ENCODE measurements around the gene GBX1.

GBX1 gene

DNA sequence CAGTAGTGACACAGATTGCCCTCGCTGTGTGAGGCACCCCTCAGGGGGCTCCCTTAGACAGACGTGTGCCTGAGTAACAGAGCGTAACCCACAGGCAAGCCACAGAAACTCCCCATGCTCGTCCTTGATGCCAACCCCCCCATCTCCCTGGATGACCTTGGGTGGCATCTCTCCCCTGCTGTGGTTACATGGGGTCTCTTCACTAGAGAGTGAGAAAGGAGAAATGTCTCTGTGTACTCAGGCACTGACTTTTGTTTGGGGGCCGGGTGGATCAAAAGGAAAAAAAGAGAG is 20.7 kb upstream of the GBX1 start:
- ATAC-seq (replicated peaks) (no peak), DNase-seq (no peak)
- peaks cover 0 to 11% of the 10 kb centered on the region in 2 donors for H3K27me3 Mint-ChIP-seq
- peaks cover 3% of the 10 kb centered on the region for H3K36me3 Mint-ChIP-seq (ENCODE audit: insufficient read depth)
- no peak overlapping the region for H3K27ac Mint-ChIP-seq
- H3K4me3 Mint-ChIP-seq, result no peak overlapping the region
- H3K9me3 Mint-ChIP-seq, result no peaks in the 10 kb centered on the region
- H3K4me1 Mint-ChIP-seq (ENCODE audit: low read depth in 2 of 2), result peaks cover 0 to 3% of the 10 kb centered on the region in 2 donors

DNA sequence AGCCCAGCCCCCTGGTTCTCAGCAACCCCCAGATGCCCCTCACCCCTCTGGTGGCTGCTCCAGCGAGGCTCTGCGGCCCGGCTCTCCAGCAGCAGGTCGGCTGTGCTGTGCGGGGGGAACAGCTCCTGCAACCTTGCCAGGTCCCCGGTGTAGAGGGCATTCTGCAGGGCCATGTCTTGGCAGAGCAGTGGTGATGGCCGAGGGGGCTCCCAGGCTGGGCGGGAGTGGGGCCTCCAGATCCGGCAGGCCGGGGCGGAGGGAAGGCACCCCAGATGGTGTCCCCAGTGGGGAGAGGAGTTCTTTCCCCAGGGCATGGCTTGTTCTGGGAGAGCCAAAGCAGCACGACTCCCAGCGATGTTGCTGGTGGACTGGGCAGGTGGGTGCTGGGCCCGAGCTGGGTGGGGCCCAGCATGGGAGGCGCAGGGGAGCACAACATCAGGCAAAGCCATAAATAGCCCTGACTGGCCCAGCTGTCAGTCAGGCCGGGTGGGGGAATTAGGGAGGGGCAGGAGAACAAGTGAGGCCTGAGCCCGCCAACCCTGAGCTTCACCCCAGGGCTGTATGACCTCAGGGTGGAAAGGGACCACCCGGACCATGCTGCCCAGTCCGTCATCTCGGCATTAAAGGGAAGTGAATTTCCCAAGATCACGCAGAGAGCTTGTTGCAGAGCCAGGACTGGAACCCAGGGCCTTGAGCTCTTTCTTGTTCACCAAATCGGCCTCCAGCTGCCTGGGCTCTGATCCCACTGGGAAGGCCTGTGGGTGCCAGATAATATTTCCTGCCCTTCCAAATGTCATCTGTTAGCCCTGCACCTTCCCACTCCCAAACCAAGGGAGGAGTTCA is 20.1 kb upstream of the GBX1 start:
- ATAC-seq (replicated peaks) (no peak), DNase-seq (no peak)
- Mint-ChIP-seq H3K27ac (no peak overlapping the region), H3K4me3 (no peak overlapping the region), H3K9me3 (no peaks in the 10 kb centered on the region), H3K4me1 (ENCODE audit: low read depth in 2 of 2) (peaks cover 0 to 3% of the 10 kb centered on the region in 2 donors), H3K36me3 (ENCODE audit: insufficient read depth) (peaks cover 6% of the 10 kb centered on the region), H3K27me3 (peaks cover 0 to 11% of the 10 kb centered on the region in 2 donors)

DNA sequence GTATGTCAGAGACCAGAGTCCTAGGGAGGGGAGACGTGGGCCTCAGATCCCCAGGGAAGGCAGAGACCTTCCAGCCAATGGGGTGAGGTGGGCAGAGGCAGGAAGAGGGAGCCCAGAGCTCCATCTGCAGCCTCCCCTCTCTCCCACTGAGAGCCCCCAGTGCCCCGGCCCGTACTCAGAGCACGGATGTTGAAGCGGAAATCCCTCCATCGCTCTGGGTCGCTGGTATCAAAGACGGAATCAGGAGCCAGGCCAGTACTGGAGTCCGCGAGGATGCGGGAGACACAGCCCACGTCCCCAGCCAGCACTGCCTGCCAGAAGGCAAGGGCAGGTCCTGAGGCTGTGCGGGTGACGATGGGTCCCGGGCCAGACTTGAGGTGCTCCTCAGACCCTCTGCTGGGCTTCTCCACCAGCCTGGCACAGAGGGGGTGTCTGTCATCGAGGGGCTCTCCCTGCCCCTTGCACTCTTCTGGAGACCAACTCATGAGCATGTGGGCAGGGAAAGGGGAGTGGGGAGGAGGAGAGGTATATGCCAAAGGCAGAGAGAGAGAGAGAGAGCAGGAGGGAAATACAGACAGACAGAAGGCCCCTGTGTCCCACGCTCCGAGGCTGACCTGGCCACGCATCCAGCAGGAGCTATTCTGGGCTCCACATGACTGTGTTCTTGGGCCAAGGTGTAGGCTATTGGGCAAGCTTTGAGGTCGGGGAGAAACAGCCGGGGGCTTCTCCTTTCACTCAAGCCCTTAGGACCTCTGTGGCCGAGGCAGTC is 19.3 kb upstream of the GBX1 start, which contains the start of gene ASB10:
ASB10 (minus strand) TSS at position 611 of the 769 bp plus-strand sequence; CDS start at position 491, 120 bp downstream.
- no peak for ATAC-seq (replicated peaks)
- H3K4me1 Mint-ChIP-seq (ENCODE audit: low read depth in 2 of 2), result peaks cover 0 to 3% of the 10 kb centered on the region in 2 donors
- no peaks in the 10 kb centered on the region for H3K9me3 Mint-ChIP-seq
- H3K27me3 Mint-ChIP-seq, result peaks cover 0 to 11% of the 10 kb centered on the region in 2 donors
- H3K36me3 Mint-ChIP-seq (ENCODE audit: insufficient read depth), result peaks cover 7% of the 10 kb centered on the region
- H3K27ac Mint-ChIP-seq, result peak within 1 kb of the TSS in 1 of 2 donors; percentile 54
- no peak for DNase-seq
- no peak within 1 kb of the TSS for H3K4me3 Mint-ChIP-seq

- H3K27me3 Mint-ChIP-seq, result peaks cover 0 to 11% of the 10 kb centered on the region in 2 donors
- H3K4me1 Mint-ChIP-seq (ENCODE audit: low read depth in 2 of 2), result peaks cover 0 to 3% of the 10 kb centered on the region in 2 donors
- H3K36me3 Mint-ChIP-seq (ENCODE audit: insufficient read depth), result peaks cover 7% of the 10 kb centered on the region
- no peak overlapping the region for H3K27ac Mint-ChIP-seq
- H3K9me3 Mint-ChIP-seq, result no peaks in the 10 kb centered on the region
- DNase-seq, result no peak
- no peak for ATAC-seq (replicated peaks)
- no peak overlapping the region for H3K4me3 Mint-ChIP-seq
Measured at GRCh38 chr7:151185762-151186639, 18.5 kb upstream of the GBX1 start.

GRCh38 chr7:151181011-151181431 is 13.5 kb upstream of the GBX1 start:
- ATAC-seq (replicated peaks) (no peak), DNase-seq (no peak)
- Mint-ChIP-seq H3K27ac (no peak overlapping the region), H3K4me1 (ENCODE audit: low read depth in 2 of 2) (peaks cover 0 to 2% of the 10 kb centered on the region in 2 donors), H3K9me3 (no peaks in the 10 kb centered on the region), H3K36me3 (ENCODE audit: insufficient read depth) (peaks cover 7% of the 10 kb centered on the region), H3K27me3 (peaks cover 16 to 36% of the 10 kb centered on the region in 2 donors), H3K4me3 (no peak overlapping the region)

- peaks cover 7% of the 10 kb centered on the region for H3K36me3 Mint-ChIP-seq (ENCODE audit: insufficient read depth)
- DNase-seq (no peak), ATAC-seq (replicated peaks) (no peak)
- peaks cover 24 to 47% of the 10 kb centered on the region in 2 donors for H3K27me3 Mint-ChIP-seq
- peaks cover 0 to 2% of the 10 kb centered on the region in 2 donors for H3K4me1 Mint-ChIP-seq (ENCODE audit: low read depth in 2 of 2)
- H3K9me3 Mint-ChIP-seq, result no peaks in the 10 kb centered on the region
- no peak overlapping the region for H3K27ac Mint-ChIP-seq
- H3K4me3 Mint-ChIP-seq, result no peak overlapping the region
Measured at GRCh38 chr7:151179946-151180345, 12.5 kb upstream of the GBX1 start.

- ATAC-seq (replicated peaks), result no peak
- no peak overlapping the region for H3K27ac Mint-ChIP-seq
- DNase-seq, result no peak
- H3K36me3 Mint-ChIP-seq (ENCODE audit: insufficient read depth), result peaks cover 7% of the 10 kb centered on the region
- no peaks in the 10 kb centered on the region for H3K9me3 Mint-ChIP-seq
- H3K4me1 Mint-ChIP-seq (ENCODE audit: low read depth in 2 of 2), result peaks cover 0 to 4% of the 10 kb centered on the region in 2 donors
- H3K4me3 Mint-ChIP-seq, result no peak overlapping the region
- peaks cover 24 to 49% of the 10 kb centered on the region in 2 donors for H3K27me3 Mint-ChIP-seq
Measured at GRCh38 chr7:151179287-151179860, 11.9 kb upstream of the GBX1 start.

DNA sequence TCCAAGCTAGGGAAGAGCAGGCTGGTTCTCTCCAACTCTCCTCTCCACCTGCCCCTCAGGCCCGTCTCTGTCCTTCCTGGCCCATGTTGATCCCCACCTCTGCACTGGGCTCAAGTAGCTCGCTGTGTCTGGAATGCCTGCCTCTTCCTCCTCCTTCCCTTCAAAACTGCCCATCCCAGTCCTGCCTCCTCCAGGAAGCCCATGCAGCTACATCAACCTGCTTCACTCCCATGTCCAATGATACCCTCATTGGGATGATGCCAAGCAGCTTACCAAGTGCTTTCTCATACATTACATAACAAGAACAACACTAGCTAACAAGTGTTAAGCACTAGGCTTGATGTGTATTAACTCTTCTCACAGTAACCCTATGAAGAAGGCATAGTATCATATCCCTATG is 11.3 kb upstream of the GBX1 start:
- Mint-ChIP-seq H3K4me1 (ENCODE audit: low read depth in 2 of 2) (peaks cover 0 to 4% of the 10 kb centered on the region in 2 donors), H3K36me3 (ENCODE audit: insufficient read depth) (peaks cover 4% of the 10 kb centered on the region), H3K9me3 (no peaks in the 10 kb centered on the region), H3K27me3 (peaks cover 24 to 52% of the 10 kb centered on the region in 2 donors), H3K27ac (no peak overlapping the region), H3K4me3 (no peak overlapping the region)
- DNase-seq (no peak), ATAC-seq (replicated peaks) (no peak)

DNA sequence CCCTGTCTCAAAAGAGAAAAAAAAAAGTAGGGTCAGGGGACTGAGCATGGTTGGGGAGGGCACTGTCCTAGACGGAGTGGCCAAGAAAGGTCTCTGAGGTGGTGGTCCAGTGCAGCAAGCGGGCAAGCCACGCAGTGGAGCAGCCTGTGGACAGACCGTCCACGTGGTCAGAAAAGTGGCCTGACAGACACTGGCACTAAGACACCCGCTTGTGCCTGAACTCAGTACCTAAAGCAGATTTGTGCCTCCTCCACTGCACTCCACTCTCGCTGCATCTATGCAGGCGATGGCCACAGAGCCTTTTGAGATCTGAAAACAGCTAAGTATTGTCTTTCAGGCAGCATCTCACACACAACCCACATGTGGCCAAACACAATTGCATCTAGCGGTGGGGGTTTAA is 10.7 kb upstream of the GBX1 start:
- no peak overlapping the region for H3K27ac Mint-ChIP-seq
- peaks cover 4% of the 10 kb centered on the region for H3K36me3 Mint-ChIP-seq (ENCODE audit: insufficient read depth)
- H3K9me3 Mint-ChIP-seq, result no peaks in the 10 kb centered on the region
- DNase-seq (no peak), ATAC-seq (replicated peaks) (no peak)
- peaks cover 2 to 6% of the 10 kb centered on the region in 2 donors for H3K4me1 Mint-ChIP-seq (ENCODE audit: low read depth in 2 of 2)
- no peak overlapping the region for H3K4me3 Mint-ChIP-seq
- H3K27me3 Mint-ChIP-seq, result peaks cover 24 to 58% of the 10 kb centered on the region in 2 donors

- ATAC-seq (replicated peaks) (no peak), DNase-seq (no peak)
- H3K4me3 Mint-ChIP-seq, result no peak overlapping the region
- no peak overlapping the region for H3K27ac Mint-ChIP-seq
- H3K27me3 Mint-ChIP-seq, result peaks cover 30 to 67% of the 10 kb centered on the region in 2 donors
- no peaks in the 10 kb centered on the region for H3K9me3 Mint-ChIP-seq
- no peaks in the 10 kb centered on the region for H3K36me3 Mint-ChIP-seq (ENCODE audit: insufficient read depth)
- peaks cover 4 to 13% of the 10 kb centered on the region in 2 donors for H3K4me1 Mint-ChIP-seq (ENCODE audit: low read depth in 2 of 2)
Measured at GRCh38 chr7:151177310-151177709, 9.8 kb upstream of the GBX1 start.

DNA sequence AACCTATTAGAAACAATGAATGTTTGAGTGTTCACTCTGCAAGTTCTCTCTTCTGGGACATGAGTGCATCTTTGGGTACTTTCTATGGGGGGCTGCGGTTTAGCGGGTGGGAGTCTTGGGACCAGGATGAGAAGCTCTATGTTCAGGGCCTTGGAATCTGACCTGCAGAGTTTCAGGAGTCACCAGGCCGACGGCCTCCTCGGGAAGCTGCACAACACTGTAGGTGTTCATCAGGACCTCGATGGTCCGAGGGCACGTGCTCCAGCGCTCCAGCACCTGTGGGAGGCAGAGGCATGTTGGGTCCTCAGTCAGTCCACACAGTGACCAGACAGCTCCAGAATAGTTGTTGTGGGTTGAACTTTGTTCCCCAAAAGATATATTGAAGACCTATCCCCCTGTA is 8.9 kb upstream of the GBX1 start:
- peaks cover 4 to 13% of the 10 kb centered on the region in 2 donors for H3K4me1 Mint-ChIP-seq (ENCODE audit: low read depth in 2 of 2)
- H3K27me3 Mint-ChIP-seq, result peaks cover 33 to 73% of the 10 kb centered on the region in 2 donors
- ATAC-seq (replicated peaks), result no peak
- DNase-seq, result no peak
- H3K9me3 Mint-ChIP-seq, result no peaks in the 10 kb centered on the region
- H3K27ac Mint-ChIP-seq, result no peak overlapping the region
- H3K36me3 Mint-ChIP-seq (ENCODE audit: insufficient read depth), result no peaks in the 10 kb centered on the region
- H3K4me3 Mint-ChIP-seq, result no peak overlapping the region

- no peaks in the 10 kb centered on the region for H3K36me3 Mint-ChIP-seq (ENCODE audit: insufficient read depth)
- H3K27ac Mint-ChIP-seq, result no peak overlapping the region
- no peak for DNase-seq
- peaks cover 4 to 13% of the 10 kb centered on the region in 2 donors for H3K4me1 Mint-ChIP-seq (ENCODE audit: low read depth in 2 of 2)
- no peaks in the 10 kb centered on the region for H3K9me3 Mint-ChIP-seq
- no peak for ATAC-seq (replicated peaks)
- peaks cover 38 to 79% of the 10 kb centered on the region in 2 donors for H3K27me3 Mint-ChIP-seq
- H3K4me3 Mint-ChIP-seq, result no peak overlapping the region
Measured at GRCh38 chr7:151175793-151176311, 8.4 kb upstream of the GBX1 start.
